Measurements from ENCODE around the gene ESRRB.

The ESRRB gene

DNA sequence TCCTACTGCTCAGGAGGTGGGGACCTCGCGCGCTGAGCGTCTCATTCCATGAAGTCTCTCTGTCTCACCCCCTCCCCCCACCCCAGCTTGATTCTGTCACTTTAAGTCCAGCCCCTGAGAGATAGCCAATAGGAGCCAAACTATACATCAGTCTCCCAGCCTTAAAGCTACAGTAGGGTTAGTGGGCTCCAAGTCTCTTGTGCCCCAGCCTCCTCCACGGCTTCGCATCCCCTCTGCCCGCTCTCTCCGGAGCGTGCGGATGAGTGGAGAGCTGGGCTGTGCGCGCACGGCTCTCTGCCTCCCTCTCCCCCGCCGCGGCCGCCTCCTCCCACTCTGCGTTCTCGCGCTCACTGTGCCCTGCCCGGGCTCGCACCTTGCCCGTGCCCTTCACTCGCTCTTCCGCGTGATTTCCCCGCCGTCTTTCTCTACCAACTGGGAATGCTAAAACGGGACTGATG lies at the start of gene ESRRB:
TSS of gene ESRRB (plus strand) at position 191 of the 458 bp plus-strand sequence. CDS start at position 456, 265 bp downstream.
- no peak within 1 kb of the TSS for H3K4me3 Mint-ChIP-seq
- no peaks in the 10 kb centered on the region for H3K9me3 Mint-ChIP-seq
- H3K4me1 Mint-ChIP-seq: peaks cover 3% of the 10 kb centered on the region
- H3K27me3 Mint-ChIP-seq: peaks cover 41% of the 10 kb centered on the region
- no peak within 1 kb of the TSS for H3K27ac Mint-ChIP-seq
- H3K36me3 Mint-ChIP-seq: no peaks in the 10 kb centered on the region

DNA sequence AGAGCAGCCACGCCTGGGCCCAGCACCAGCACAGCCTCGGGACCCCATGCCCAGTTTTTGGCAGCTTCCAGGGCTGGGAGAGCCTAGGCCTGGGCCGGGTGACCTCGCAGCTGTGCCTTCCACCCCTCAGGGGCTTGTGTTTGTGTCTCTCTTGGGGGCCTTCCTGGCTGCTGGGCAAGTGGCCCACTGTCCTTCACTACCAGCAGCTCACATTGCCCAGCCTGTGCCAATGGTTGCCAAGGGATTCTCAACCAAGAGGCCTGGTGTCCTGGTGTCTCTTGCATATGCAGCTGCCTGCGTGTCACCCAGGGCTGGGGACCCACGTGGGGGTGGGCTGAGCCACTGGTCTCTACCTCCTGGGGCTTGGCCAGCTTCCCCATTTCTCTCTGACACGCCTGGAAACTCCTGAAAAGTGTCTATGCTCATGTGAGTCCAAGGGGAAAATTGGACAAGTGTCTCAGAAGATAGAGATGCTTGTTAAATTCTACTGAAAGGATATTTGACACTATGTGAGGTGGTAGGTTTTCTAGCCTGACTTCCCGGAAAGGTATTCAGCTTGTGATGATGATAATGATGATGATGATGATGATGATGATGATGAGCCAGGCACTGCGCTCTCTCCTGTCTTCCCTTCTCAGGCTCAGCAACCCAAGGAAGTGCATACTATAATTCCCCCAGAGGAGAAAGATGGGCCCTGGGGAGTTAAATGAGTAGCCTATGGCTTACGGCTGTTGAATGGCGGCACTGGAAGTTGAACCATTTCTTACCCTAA lies 48.8 kb upstream of the ESRRB start:
- no peaks in the 10 kb centered on the region for H3K36me3 Mint-ChIP-seq
- H3K4me1 Mint-ChIP-seq: no peaks in the 10 kb centered on the region
- no peak overlapping the region for H3K27ac Mint-ChIP-seq
- H3K4me3 Mint-ChIP-seq: no peak overlapping the region
- peaks cover 22% of the 10 kb centered on the region for H3K27me3 Mint-ChIP-seq
- H3K9me3 Mint-ChIP-seq: no peaks in the 10 kb centered on the region

DNA sequence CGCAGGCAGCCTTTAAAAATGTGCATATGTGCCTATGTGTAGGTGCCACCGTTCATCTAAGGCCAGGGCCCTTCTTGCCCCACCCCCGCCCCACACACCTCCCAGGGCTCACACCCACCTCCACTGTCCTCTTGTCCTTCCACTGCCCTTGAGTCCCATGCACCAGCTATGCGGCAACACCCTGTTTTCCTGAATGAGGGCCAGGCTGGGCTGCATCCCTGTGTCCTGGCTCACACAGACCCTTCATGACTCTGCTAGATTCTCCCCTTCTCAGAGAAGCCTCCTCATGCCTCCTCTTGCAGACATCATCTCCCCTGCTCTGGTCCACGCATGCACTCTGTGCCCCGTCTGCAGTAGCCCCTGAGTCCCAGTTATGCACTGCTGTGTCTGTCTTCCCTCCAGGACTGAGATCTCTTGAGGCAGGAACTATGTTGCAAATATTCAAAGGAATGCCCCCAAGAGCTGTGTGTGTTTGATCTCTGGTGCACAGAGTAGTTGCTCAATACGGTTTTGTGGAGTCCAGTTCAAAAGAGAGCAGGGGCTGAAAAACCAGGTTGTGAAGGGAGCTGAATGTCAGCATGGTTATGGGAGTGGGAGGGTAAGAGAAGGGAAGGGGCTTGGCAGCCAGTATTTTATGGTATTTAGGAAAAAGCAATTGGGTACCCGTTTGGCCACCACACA lies 47.3 kb upstream of the ESRRB start:
- Mint-ChIP-seq H3K4me1 (no peaks in the 10 kb centered on the region), H3K9me3 (no peaks in the 10 kb centered on the region), H3K4me3 (no peak overlapping the region), H3K36me3 (no peaks in the 10 kb centered on the region), H3K27ac (no peak overlapping the region), H3K27me3 (peaks cover 22% of the 10 kb centered on the region)

- Mint-ChIP-seq H3K27ac (no peak overlapping the region), H3K27me3 (peaks cover 24% of the 10 kb centered on the region), H3K9me3 (no peaks in the 10 kb centered on the region), H3K4me3 (no peak overlapping the region), H3K4me1 (no peaks in the 10 kb centered on the region), H3K36me3 (no peaks in the 10 kb centered on the region)
These were observed 46.6 kb upstream of the ESRRB start for GRCh38 chr14:76329154-76329928.

DNA sequence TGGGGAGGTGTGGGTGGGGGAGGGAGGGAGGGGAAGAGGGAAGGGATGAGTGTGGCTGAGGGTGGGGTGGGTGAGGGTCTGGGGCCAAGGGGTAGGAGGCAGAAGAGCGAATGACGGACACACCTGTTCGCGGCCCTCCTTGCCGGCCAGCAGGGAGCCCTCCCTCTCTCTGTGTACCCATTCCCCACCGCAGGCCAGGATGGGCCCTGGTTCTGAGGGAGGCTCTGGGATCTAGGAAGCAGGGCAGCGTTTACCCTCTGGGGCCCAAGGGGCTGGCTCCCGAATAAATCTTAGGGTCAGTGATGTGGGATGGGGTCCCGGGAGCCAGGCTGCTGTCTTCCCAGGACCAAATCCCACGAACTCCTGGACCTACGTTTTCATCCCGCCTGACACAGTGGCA lies 46.0 kb upstream of the ESRRB start:
- Mint-ChIP-seq H3K4me1 (no peaks in the 10 kb centered on the region), H3K27ac (no peak overlapping the region), H3K36me3 (no peaks in the 10 kb centered on the region), H3K9me3 (no peaks in the 10 kb centered on the region), H3K27me3 (peaks cover 24% of the 10 kb centered on the region), H3K4me3 (no peak overlapping the region)

DNA sequence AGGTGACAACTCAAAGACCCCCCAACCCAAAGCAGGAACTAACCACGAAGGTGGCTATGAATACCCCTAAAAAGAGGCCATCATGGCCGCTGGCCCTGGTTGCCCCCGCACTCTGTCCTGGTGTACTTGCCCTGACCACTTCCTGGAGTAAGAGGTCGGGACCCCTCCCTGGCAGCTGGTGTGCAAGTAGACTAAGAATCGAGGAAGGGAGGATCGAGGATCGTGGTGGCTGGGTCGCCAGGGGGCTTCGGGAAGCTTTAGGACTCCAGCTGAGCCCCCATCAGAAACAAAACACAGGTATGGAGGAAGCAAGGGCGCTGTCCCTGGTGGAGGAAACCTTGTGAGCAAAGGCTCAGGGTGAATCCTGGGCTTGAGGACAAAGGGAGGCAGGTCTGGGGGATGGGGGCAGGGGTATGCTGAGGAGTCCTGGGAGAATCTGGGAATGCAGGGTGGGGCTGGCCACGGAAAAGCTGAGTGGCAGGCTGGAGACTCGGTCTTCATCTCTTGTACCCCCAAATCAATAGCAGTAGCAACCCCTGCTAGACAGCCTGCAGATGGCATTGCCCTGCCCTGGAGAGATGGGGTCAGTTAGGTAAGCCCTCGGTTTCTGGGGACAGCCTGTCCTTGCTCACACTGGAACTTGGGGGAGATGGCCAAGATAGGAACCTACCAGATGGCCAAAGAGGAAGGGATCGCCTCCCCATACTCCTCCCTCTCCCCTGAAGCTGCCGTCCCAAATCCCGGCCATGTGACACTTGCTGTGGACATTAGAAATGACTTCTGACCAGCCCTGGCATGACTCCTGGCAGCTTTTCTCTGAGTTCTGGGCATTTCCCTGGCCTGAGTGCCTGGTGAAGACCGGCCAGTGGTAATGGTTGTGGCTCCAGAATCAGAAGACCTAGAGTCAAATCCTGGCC lies 45.3 kb upstream of the ESRRB start:
- Mint-ChIP-seq H3K4me3 (no peak overlapping the region), H3K27me3 (peaks cover 25% of the 10 kb centered on the region), H3K27ac (no peak overlapping the region), H3K9me3 (no peaks in the 10 kb centered on the region), H3K4me1 (no peaks in the 10 kb centered on the region), H3K36me3 (no peaks in the 10 kb centered on the region)

GRCh38 chr14:76331328-76332011 lies 44.5 kb upstream of the ESRRB start:
- H3K4me1 Mint-ChIP-seq: no peaks in the 10 kb centered on the region
- H3K27ac Mint-ChIP-seq: no peak overlapping the region
- H3K4me3 Mint-ChIP-seq: no peak overlapping the region
- H3K27me3 Mint-ChIP-seq: peaks cover 24% of the 10 kb centered on the region
- no peaks in the 10 kb centered on the region for H3K9me3 Mint-ChIP-seq
- no peaks in the 10 kb centered on the region for H3K36me3 Mint-ChIP-seq

DNA sequence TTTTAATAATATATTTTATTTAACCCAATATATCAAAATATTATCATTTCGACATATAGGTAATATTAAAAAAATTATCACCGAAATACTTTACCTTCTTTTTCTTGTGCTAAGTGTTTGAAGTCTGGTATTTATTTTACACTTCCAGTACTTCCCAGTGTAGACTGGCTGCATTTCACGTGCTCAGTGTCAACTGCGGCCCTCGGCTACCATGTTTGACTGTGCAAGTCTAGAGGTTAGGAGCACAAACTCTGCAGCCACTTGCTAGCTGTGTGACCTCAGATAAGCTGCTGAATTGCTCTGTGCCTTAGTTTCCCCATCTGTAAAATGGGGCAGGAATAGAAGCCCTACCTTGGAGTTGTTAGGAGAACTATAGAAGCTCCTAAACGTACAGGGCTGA lies 42.3 kb upstream of the ESRRB start:
- Mint-ChIP-seq H3K27ac (no peak overlapping the region), H3K27me3 (peaks cover 17% of the 10 kb centered on the region), H3K4me1 (no peaks in the 10 kb centered on the region), H3K9me3 (no peaks in the 10 kb centered on the region), H3K36me3 (no peaks in the 10 kb centered on the region), H3K4me3 (no peak overlapping the region)

GRCh38 chr14:76334316-76334715 lies 41.6 kb upstream of the ESRRB start:
- no peak overlapping the region for H3K27ac Mint-ChIP-seq
- H3K27me3 Mint-ChIP-seq: peaks cover 13% of the 10 kb centered on the region

GRCh38 chr14:76336876-76337275 lies 39.1 kb upstream of the ESRRB start:
- Mint-ChIP-seq H3K4me1 (no peaks in the 10 kb centered on the region), H3K4me3 (no peak overlapping the region), H3K27ac (no peak overlapping the region), H3K9me3 (no peaks in the 10 kb centered on the region), H3K27me3 (peaks cover 5% of the 10 kb centered on the region), H3K36me3 (no peaks in the 10 kb centered on the region)

More at GRCh38 chr14:76334316-76334715, 41.6 kb upstream of the ESRRB start:
- Mint-ChIP-seq H3K4me3 (no peak overlapping the region), H3K4me1 (no peaks in the 10 kb centered on the region), H3K9me3 (no peaks in the 10 kb centered on the region), H3K36me3 (no peaks in the 10 kb centered on the region)

- Mint-ChIP-seq H3K36me3 (no peaks in the 10 kb centered on the region), H3K4me1 (no peaks in the 10 kb centered on the region), H3K27ac (no peak overlapping the region), H3K27me3 (peaks cover 5% of the 10 kb centered on the region), H3K9me3 (no peaks in the 10 kb centered on the region), H3K4me3 (no peak overlapping the region)
These were observed 38.0 kb upstream of the ESRRB start for GRCh38 chr14:76337635-76338545.

- Mint-ChIP-seq H3K4me1 (no peaks in the 10 kb centered on the region), H3K27ac (no peak overlapping the region), H3K9me3 (no peaks in the 10 kb centered on the region), H3K4me3 (no peak overlapping the region), H3K27me3 (peaks cover 4% of the 10 kb centered on the region), H3K36me3 (no peaks in the 10 kb centered on the region)
These were observed 36.0 kb upstream of the ESRRB start for GRCh38 chr14:76339728-76340615.

DNA sequence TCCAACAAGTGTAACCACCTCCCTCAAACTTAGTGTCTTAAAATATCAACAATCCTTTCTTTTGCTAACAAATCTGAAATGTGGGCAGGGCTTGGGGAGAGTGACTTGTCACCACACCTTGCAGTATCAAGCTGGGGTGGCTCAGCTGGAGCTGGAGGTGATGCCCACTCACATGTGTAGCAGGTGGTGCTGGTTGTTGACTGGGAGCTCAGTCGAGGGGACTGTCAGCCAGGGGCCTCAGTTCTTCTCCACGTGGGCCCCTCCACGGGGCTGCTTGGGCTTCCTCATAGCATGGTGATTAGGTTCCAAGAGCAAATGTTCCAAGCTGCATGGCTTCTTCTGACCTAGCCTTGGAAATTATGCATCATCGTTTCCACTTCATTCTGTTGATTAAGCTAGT lies 32.6 kb upstream of the ESRRB start:
- H3K27ac Mint-ChIP-seq: no peak overlapping the region
- no peaks in the 10 kb centered on the region for H3K4me1 Mint-ChIP-seq
- H3K36me3 Mint-ChIP-seq: no peaks in the 10 kb centered on the region
- H3K4me3 Mint-ChIP-seq: no peak overlapping the region
- H3K9me3 Mint-ChIP-seq: no peaks in the 10 kb centered on the region
- no peaks in the 10 kb centered on the region for H3K27me3 Mint-ChIP-seq
